Amniotic epithelial cell (primary cell): ENCODE results near the gene BCL2.
A peak's percentile ranks its signal among the peaks of the same experiment; 100 is the strongest.
"Not testable (repeated sequence)": the region's sequence is repeated elsewhere in the genome, so short reads cannot be mapped to it uniquely, and the experiment has no call there.

Source experiments
- DNase-seq: peaks from one replicate; pipeline ENCODE4 v3.0.0-alpha.2; 2010; ENCODE audit warnings: low read depth

BCL2 gene

DNA sequence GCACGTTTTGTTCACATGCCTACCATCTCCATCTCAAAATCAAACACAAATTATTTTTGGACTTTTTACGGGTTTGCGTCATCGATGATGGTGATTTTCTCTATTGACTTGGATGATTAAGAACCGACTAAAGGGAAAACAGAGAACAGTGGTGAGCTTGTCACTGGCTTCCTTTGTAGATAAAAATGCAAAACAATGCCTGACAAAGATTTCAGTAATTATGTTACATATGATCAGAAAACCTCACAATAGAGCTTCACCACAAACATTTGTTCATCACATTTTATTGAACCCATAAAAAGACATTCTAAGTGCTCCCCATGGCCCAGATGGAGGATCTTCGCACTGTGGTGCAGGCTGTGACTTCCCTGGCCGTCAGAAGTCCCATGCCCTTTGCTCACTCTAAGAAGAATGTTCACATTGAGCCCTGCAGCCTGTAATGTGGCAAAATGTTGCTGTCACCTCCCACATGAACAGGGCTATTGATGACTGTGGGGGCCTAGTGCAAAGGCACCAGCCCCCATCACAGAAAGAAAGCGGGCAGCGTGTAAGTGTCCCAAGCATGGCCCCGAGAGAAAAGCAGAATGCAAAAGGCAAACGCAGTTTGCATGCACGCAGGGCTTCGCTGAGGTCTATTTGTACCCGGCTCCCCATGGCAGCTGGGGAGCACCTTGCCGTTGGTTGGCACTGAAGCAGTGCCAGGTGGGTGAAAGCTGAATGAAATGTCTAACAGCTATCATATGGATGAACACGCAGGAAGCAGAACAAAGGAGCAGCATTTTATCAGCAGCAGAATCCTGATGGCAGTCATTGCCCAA lies 60.6 kb downstream of the BCL2 start:
- no peak for DNase-seq

DNA sequence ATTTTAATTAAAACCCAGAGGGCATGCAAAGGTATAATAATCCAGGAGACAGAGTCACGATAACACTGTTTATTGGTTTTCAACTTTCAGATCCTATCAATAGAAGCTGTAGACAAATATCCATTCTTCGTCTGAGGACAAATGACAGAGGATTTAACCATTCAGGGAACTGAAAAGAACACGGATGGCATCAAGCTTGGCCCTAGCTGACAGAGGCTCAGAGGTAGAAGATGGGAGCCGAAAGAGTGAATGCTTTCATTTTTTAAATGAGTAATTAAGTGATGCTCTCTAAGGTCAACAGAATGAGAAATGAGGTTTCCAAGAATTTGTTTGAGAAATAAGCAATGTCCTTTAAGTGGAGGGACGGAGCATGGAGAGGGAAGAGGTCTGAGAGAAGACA lies 62.1 kb downstream of the BCL2 start:
- DNase-seq, result no peak

DNA sequence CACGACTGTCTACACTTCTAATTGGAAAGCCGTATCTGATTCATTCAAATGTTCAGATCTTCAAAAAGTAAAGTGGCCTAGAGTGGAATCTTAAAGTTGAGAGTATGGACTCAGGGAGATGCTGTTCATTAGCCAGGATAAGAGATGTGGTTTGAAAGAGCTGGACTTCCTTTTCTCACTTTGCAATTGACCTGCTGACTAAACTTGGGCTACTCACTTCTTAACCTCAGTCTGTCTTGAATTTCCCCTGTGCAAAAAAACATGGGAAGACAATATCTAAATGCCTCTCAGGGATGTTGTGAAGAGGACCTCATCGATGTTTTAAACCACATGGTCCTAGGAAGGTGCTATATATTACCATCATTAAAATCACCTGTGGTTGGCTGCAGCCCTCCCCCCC lies 64.1 kb downstream of the BCL2 start:
- no peak for DNase-seq

GRCh38 chr18:63254716-63255399 lies 64.7 kb downstream of the BCL2 start:
- no peak for DNase-seq

GRCh38 chr18:63253428-63254372 lies 65.9 kb downstream of the BCL2 start:
- DNase-seq, result peak; percentile 67

GRCh38 chr18:63253014-63253413 lies 66.6 kb downstream of the BCL2 start:
- DNase-seq, result no peak

GRCh38 chr18:63249771-63250170 lies 69.8 kb downstream of the BCL2 start:
- no peak for DNase-seq

- no peak for DNase-seq
These were observed 71.6 kb downstream of the BCL2 start for GRCh38 chr18:63247926-63248325.

- DNase-seq, result no peak
These were observed 72.1 kb downstream of the BCL2 start for GRCh38 chr18:63247506-63247905.

- no peak for DNase-seq
These were observed 74.0 kb downstream of the BCL2 start for GRCh38 chr18:63245600-63245999.

DNA sequence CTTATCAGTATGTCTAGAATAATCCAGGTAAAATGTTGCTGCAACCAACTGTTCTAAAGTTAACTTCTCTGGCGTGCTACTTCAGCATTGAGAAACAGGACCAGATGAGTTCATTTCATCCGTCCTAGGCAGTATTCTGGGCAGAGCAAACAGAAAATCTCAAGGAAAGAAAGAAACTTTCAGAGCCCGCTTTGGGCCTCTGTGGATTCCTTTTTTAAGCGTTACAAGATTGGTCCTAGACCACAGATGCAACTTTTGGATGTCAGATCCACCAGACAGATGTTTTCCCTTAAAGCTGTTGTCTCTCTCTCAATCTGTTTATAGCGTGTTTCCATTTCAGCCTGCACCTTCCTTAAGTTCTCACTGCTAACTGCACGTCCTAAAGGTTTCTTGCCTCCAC lies 75.0 kb downstream of the BCL2 start:
- DNase-seq, result no peak

GRCh38 chr18:63241760-63242159 lies 77.8 kb downstream of the BCL2 start:
- no peak for DNase-seq

GRCh38 chr18:63241317-63241712 lies 78.3 kb downstream of the BCL2 start:
- peak; percentile 18 for DNase-seq

DNA sequence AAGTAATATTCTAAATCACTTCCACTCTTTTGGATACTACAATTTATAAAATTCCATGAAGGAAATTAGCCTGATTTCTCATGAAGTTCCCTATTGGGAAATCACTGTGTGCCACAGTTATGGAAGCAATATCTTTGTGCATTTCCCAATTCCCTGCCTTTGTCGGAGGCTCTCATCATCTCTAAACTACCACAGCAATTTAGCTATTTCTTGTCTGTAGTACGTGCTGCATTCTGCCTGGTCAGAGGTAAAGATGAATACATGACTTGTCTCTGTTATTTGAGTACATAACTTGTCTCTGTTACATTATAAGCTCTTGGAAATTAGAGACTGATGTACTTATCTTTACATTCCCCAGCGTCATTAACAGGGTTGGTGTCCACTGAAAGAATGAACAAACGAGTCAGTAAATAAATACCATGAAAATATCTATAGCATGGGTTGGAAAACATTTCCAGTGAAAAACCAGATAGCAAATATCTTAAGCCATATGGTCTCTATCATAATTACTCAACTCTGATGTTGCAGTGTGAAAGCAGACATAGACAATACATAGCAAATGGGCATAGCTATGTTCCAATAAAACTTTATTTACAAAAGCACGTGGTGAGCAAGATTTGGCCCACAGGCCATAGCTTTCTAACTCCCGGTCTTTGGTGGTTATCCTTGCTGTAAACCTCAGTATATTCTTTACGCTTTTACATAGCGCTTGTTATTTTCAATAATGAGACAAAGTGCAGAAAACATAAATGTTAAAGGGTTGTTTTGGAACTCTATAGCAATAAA lies 78.8 kb downstream of the BCL2 start:
- DNase-seq, result peak; percentile 68

DNA sequence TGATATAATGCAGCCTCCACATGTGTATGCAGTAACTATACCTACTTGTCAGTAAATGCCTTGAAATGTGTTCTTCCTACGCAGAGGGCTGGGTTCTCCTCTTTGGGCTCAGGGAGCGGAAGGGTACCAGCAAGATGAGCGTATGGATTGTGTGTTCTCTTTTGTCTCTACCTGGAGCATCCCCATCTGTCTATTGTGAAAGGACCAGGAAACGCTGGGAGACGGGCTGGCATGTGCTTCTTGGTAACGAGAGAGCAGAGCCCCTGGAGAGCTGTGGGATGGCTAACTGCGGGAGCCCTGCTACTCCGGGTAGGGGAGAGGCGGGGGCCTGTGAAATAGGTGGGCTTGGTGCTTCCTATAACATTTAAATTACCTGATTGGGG lies 80.9 kb downstream of the BCL2 start:
- DNase-seq, result no peak

DNA sequence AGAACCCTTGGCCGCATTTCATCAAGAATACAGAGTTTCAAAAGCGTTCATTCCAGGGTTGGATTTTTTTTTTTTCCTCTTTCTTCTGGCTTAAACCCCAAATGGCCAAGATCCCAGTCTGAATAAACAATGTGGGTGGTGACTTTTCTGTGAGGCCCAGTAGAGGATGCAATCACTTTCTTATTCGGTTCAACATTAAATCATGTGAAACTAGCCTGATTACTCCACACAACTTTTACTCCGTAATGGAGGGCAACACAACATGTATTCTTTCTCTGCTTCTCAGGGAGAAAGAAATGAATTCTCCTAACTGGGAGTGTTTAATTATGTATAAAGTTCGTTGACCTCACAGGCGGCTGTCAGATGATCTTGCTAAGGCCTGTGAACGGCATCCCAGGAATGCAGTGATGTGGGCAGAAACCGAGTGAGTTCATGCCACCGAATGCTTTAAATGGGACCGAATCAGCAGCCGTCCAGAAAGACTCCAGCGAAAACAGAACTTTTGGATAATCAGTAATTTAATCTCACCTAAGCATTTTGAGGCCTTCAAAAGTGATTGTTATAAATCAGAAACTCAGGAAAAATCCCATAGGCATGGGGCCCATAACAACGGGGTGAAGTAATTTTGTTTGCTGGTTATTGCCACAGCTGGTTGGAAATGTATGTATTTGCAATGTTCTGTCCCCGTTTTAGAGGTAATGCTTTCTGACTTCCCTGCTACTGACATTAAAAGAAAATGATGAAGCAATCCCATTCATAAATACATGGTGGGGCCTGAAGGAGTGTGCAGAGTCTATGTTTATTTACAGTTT lies 81.5 kb downstream of the BCL2 start:
- peak; percentile 92 for DNase-seq

GRCh38 chr18:63236921-63237846 lies 82.4 kb downstream of the BCL2 start:
- DNase-seq, result peak; percentile 77

- no peak for DNase-seq
These were observed 83.2 kb downstream of the BCL2 start for GRCh38 chr18:63236406-63236805.

DNA sequence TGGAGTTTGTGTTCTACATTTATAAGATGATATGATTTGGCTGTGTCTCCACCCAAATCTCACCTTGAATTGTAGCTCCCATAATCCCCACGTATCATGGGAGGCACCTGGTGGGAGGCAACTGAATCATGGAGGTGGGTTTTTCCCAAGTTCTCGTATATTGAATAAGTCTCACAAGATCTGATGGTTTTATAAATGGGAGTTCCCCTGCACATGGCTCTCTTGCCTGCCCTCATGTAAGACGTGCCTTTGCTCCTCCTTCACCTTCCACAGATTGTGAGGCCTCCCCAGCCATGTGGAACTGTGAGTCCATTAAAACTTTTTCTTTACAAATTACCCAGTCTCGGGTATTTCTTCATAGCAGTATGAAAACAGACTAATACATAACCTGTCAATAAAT lies 83.6 kb downstream of the BCL2 start:
- not testable (repeated sequence) for DNase-seq

- no peak for DNase-seq
These were observed 84.7 kb downstream of the BCL2 start for GRCh38 chr18:63234841-63235240.
